ENCODE measurements around the gene SVOPL.

SVOPL gene

GRCh38 chr7:138748666-138749065 lies 47.5 kb upstream of the SVOPL start:
- Histone ChIP-seq H3K9me2 (replicated peaks; ENCODE audit: insufficient read depth, low read length) (no peaks in the 10 kb centered on the region), H3K9ac (ENCODE audit: low read length) (no peak overlapping the region), H3K9me3 (replicated peaks; ENCODE audit: insufficient read depth, low read length) (no peaks in the 10 kb centered on the region)

GRCh38 chr7:138746073-138746472 lies 44.9 kb upstream of the SVOPL start:
- H2AFZ ChIP-seq (ENCODE audit: low read length) = no peak overlapping the region
- DNase-seq = peak; percentile 71
- H3K4me2 ChIP-seq (ENCODE audit: low read depth, low read length) = no peak overlapping the region
- H3K36me3 ChIP-seq (replicated peaks; ENCODE audit: insufficient read depth, low read length) = no peaks in the 10 kb centered on the region
- no peak overlapping the region for H3K4me3 ChIP-seq (ENCODE audit: low read length)
- H3K79me2 ChIP-seq (ENCODE audit: low read length) = no peaks in the 10 kb centered on the region
- peak overlapping the region; percentile 30; the same call in 1 of the 2 replicates for H3K27ac ChIP-seq (ENCODE audit: low read length)
- no peaks in the 10 kb centered on the region for H3K9me3 ChIP-seq (replicated peaks; ENCODE audit: insufficient read depth, low read length)
- no peaks in the 10 kb centered on the region for H3K27me3 ChIP-seq (replicated peaks; ENCODE audit: insufficient read depth, low read length)
- H4K20me1 ChIP-seq (ENCODE audit: insufficient read depth, low read length) = no peaks in the 10 kb centered on the region
- no peak overlapping the region for H3K9ac ChIP-seq (ENCODE audit: low read length)
- TF ChIP-seq EZH2 (optimal IDR thresholded peaks at IDR 0.05; ENCODE audit: low read depth, low read length) (no peak), CTCF (IDR thresholded peaks at IDR 0.05; ENCODE audit: low read length) (no peak), EZH2phosphoT487 (IDR thresholded peaks at IDR 0.05; ENCODE audit: low read length) (no peak)
- H3K9me2 ChIP-seq (replicated peaks; ENCODE audit: insufficient read depth, low read length) = no peaks in the 10 kb centered on the region
- no peaks in the 10 kb centered on the region for H3K4me1 ChIP-seq (ENCODE audit: low read length)
- H3F3A ChIP-seq (ENCODE audit: insufficient read depth, low read length) = no peaks in the 10 kb centered on the region

More at GRCh38 chr7:138748666-138749065, 47.5 kb upstream of the SVOPL start:
- H2AFZ ChIP-seq (ENCODE audit: low read length) = no peak overlapping the region
- no peaks in the 10 kb centered on the region for H3K27me3 ChIP-seq (replicated peaks; ENCODE audit: insufficient read depth, low read length)
- TF ChIP-seq CTCF (IDR thresholded peaks at IDR 0.05; ENCODE audit: low read length) (no peak), EZH2 (optimal IDR thresholded peaks at IDR 0.05; ENCODE audit: low read depth, low read length) (no peak), EZH2phosphoT487 (IDR thresholded peaks at IDR 0.05; ENCODE audit: low read length) (no peak)
- no peak overlapping the region for H3K27ac ChIP-seq (ENCODE audit: low read length)
- no peak overlapping the region for H3K4me3 ChIP-seq (ENCODE audit: low read length)
- H4K20me1 ChIP-seq (ENCODE audit: insufficient read depth, low read length) = no peaks in the 10 kb centered on the region
- no peak for DNase-seq
- H3K36me3 ChIP-seq (replicated peaks; ENCODE audit: insufficient read depth, low read length) = no peaks in the 10 kb centered on the region
- no peaks in the 10 kb centered on the region for H3K79me2 ChIP-seq (ENCODE audit: low read length)
- no peaks in the 10 kb centered on the region for H3F3A ChIP-seq (ENCODE audit: insufficient read depth, low read length)
- H3K4me2 ChIP-seq (ENCODE audit: low read depth, low read length) = no peak overlapping the region
- H3K4me1 ChIP-seq (ENCODE audit: low read length) = peaks cover 9% of the 10 kb centered on the region

GRCh38 chr7:138745189-138745588 lies 44.0 kb upstream of the SVOPL start:
- Histone ChIP-seq H3K27ac (ENCODE audit: low read length) (no peak overlapping the region), H3K4me3 (ENCODE audit: low read length) (no peak overlapping the region), H2AFZ (ENCODE audit: low read length) (no peak overlapping the region), H3K9me3 (replicated peaks; ENCODE audit: insufficient read depth, low read length) (no peaks in the 10 kb centered on the region), H4K20me1 (ENCODE audit: insufficient read depth, low read length) (no peaks in the 10 kb centered on the region), H3K9me2 (replicated peaks; ENCODE audit: insufficient read depth, low read length) (no peaks in the 10 kb centered on the region), H3K9ac (ENCODE audit: low read length) (no peak overlapping the region), H3K79me2 (ENCODE audit: low read length) (no peaks in the 10 kb centered on the region), H3K36me3 (replicated peaks; ENCODE audit: insufficient read depth, low read length) (no peaks in the 10 kb centered on the region), H3K4me2 (ENCODE audit: low read depth, low read length) (no peak overlapping the region), H3K4me1 (ENCODE audit: low read length) (no peaks in the 10 kb centered on the region), H3F3A (ENCODE audit: insufficient read depth, low read length) (no peaks in the 10 kb centered on the region), H3K27me3 (replicated peaks; ENCODE audit: insufficient read depth, low read length) (no peaks in the 10 kb centered on the region)
- DNase-seq = no peak
- no peak for TF ChIP-seq EZH2phosphoT487 (IDR thresholded peaks at IDR 0.05; ENCODE audit: low read length)
- TF ChIP-seq CTCF (IDR thresholded peaks at IDR 0.05; ENCODE audit: low read length) = no peak
- no peak for TF ChIP-seq EZH2 (optimal IDR thresholded peaks at IDR 0.05; ENCODE audit: low read depth, low read length)

Measured in MM.1S (cell line).